ENCODE data around the gene CEP170. TPM values are rescaled to one million over a fixed set of nuclear protein-coding genes. Genes with fewer than 3 reads are reported as not detected.

The CEP170 gene
- total RNA-seq, 1 donor from 2014 or later: 108 TPM

- no peak for DNase-seq (ENCODE audit: low spot score)
- TF ChIP-seq CTCF (IDR thresholded peaks at IDR 0.05): no peak
- no peak overlapping the region for H3K4me3 Mint-ChIP-seq (ENCODE audit: unreplicated experiment)
- H3K36me3 Mint-ChIP-seq (ENCODE audit: low read depth): peaks cover 13% of the 10 kb centered on the region
- peaks cover 55% of the 10 kb centered on the region for H3K4me1 Mint-ChIP-seq (ENCODE audit: low read depth)
- H3K9me3 Mint-ChIP-seq (ENCODE audit: low read depth): peaks cover 7% of the 10 kb centered on the region
- no peaks in the 10 kb centered on the region for H3K27me3 Mint-ChIP-seq (ENCODE audit: low read depth)
- H3K27ac Mint-ChIP-seq (ENCODE audit: unreplicated experiment): peak overlapping the region; percentile 82
These were observed 31.5 kb upstream of the CEP170 start for GRCh38 chr1:243286409-243287122.

GRCh38 chr1:243281672-243282071 lies 26.6 kb upstream of the CEP170 start:
- no peak overlapping the region for H3K4me3 Mint-ChIP-seq (ENCODE audit: unreplicated experiment)

GRCh38 chr1:243280571-243281129 lies 25.6 kb upstream of the CEP170 start:
- H3K4me1 Mint-ChIP-seq (ENCODE audit: low read depth): peaks cover 17% of the 10 kb centered on the region
- no peak for TF ChIP-seq CTCF (IDR thresholded peaks at IDR 0.05)
- H3K27me3 Mint-ChIP-seq (ENCODE audit: low read depth): no peaks in the 10 kb centered on the region
- H3K36me3 Mint-ChIP-seq (ENCODE audit: low read depth): peaks cover 20% of the 10 kb centered on the region
- no peak overlapping the region for H3K4me3 Mint-ChIP-seq (ENCODE audit: unreplicated experiment)
- DNase-seq (ENCODE audit: low spot score): no peak
- H3K27ac Mint-ChIP-seq (ENCODE audit: unreplicated experiment): no peak overlapping the region
- peaks cover 7% of the 10 kb centered on the region for H3K9me3 Mint-ChIP-seq (ENCODE audit: low read depth)

More at GRCh38 chr1:243281672-243282071, 26.6 kb upstream of the CEP170 start:
- H3K4me1 Mint-ChIP-seq (ENCODE audit: low read depth): peaks cover 27% of the 10 kb centered on the region
- peaks cover 15% of the 10 kb centered on the region for H3K36me3 Mint-ChIP-seq (ENCODE audit: low read depth)
- no peaks in the 10 kb centered on the region for H3K27me3 Mint-ChIP-seq (ENCODE audit: low read depth)
- no peak for DNase-seq (ENCODE audit: low spot score)
- peaks cover 7% of the 10 kb centered on the region for H3K9me3 Mint-ChIP-seq (ENCODE audit: low read depth)
- H3K27ac Mint-ChIP-seq (ENCODE audit: unreplicated experiment): no peak overlapping the region
- no peak for TF ChIP-seq CTCF (IDR thresholded peaks at IDR 0.05)

GRCh38 chr1:243275316-243275715 lies 20.2 kb upstream of the CEP170 start:
- Mint-ChIP-seq H3K4me3 (ENCODE audit: unreplicated experiment) (no peak overlapping the region), H3K4me1 (ENCODE audit: low read depth) (peaks cover 32% of the 10 kb centered on the region), H3K27me3 (ENCODE audit: low read depth) (no peaks in the 10 kb centered on the region), H3K27ac (ENCODE audit: unreplicated experiment) (no peak overlapping the region), H3K36me3 (ENCODE audit: low read depth) (peaks cover 20% of the 10 kb centered on the region), H3K9me3 (ENCODE audit: low read depth) (no peaks in the 10 kb centered on the region)
- no peak for DNase-seq (ENCODE audit: low spot score)
- TF ChIP-seq CTCF (IDR thresholded peaks at IDR 0.05): no peak

- Mint-ChIP-seq H3K4me3 (ENCODE audit: unreplicated experiment) (no peak overlapping the region), H3K36me3 (ENCODE audit: low read depth) (peaks cover 20% of the 10 kb centered on the region), H3K27ac (ENCODE audit: unreplicated experiment) (peak overlapping the region; percentile 27), H3K4me1 (ENCODE audit: low read depth) (peaks cover 46% of the 10 kb centered on the region), H3K27me3 (ENCODE audit: low read depth) (no peaks in the 10 kb centered on the region), H3K9me3 (ENCODE audit: low read depth) (no peaks in the 10 kb centered on the region)
- no peak for TF ChIP-seq CTCF (IDR thresholded peaks at IDR 0.05)
- no peak for DNase-seq (ENCODE audit: low spot score)
These were observed 18.9 kb upstream of the CEP170 start for GRCh38 chr1:243273945-243274344.

Data from chondrocyte (in vitro differentiated cells).